Measurements from ENCODE around the gene EFS.

DNA sequence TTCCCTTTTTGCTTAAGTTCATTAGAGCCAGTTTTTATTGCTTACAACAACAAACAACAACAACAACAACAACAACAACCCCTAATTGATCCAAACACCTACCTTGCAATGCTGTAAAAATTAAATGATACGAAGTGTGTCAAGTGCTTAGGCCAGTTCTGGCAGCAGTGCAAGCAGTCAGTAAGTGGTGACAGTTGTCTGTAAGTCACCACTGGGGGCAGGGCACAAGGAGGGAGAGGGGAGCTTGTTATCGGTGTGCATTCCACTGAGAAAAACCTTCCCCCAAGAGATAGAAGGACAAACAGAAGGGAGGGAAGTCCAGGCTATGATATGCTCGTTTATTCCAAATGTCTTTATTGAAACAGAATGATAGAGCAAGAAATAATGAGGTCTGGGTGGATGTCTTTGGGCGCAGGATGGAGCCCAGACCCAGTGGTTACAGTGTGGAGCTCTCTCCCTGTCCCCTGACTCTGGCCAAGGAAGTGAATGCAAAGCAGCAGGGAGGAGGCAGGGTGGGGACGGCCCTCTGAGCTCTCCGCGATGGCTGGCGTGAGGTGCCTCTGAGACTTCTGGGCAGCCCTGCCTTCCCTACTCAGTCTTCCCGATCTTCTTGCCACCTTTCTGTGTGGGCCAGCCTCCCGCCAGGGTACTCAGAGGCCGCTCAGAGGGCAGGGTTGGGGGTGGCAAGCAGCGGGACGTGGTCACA is 18.8 kb downstream of the EFS start:
- TF ChIP-seq, protein P1, sequence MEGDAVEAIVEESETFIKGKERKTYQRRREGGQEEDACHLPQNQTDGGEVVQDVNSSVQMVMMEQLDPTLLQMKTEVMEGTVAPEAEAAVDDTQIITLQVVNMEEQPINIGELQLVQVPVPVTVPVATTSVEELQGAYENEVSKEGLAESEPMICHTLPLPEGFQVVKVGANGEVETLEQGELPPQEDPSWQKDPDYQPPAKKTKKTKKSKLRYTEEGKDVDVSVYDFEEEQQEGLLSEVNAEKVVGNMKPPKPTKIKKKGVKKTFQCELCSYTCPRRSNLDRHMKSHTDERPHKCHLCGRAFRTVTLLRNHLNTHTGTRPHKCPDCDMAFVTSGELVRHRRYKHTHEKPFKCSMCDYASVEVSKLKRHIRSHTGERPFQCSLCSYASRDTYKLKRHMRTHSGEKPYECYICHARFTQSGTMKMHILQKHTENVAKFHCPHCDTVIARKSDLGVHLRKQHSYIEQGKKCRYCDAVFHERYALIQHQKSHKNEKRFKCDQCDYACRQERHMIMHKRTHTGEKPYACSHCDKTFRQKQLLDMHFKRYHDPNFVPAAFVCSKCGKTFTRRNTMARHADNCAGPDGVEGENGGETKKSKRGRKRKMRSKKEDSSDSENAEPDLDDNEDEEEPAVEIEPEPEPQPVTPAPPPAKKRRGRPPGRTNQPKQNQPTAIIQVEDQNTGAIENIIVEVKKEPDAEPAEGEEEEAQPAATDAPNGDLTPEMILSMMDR (conservative IDR thresholded peaks at IDR 0.05; ENCODE audit: low read length), result no peak
- TF ChIP-seq EZH2phosphoT487 (IDR thresholded peaks at IDR 0.05; ENCODE audit: borderline replicate concordance, low read depth, low read length), result no peak

Measured in OCI-LY7 (cell line).